Endodermal cell (in vitro differentiated cells): ENCODE data around the gene MMRN2. TPM values are rescaled to one million over a fixed set of nuclear protein-coding genes. Genes with fewer than 3 reads are reported as not detected.

ENCODE experiments used
- DNase-seq: peaks from one replicate; pipeline ENCODE4 v3.0.0-alpha.2; 2017
- H3K27ac ChIP-seq: 2 replicates; pipeline ENCODE4 v1.5.1; 2013; ENCODE audit warnings: mild to moderate bottlenecking, low read depth, low read length, moderate library complexity
- H3K27me3 ChIP-seq: 2 replicates; pipeline ENCODE4 v1.6.1; 2013; ENCODE audit warnings: mild to moderate bottlenecking, low read length, moderate library complexity; ENCODE audit not compliant: insufficient read depth, control insufficient read depth, poor library complexity, severe bottlenecking
- H3K36me3 ChIP-seq: 2 replicates; pipeline ENCODE4 v1.7.0; 2013; ENCODE audit warnings: mild to moderate bottlenecking, low read length, moderate library complexity; ENCODE audit not compliant: control insufficient read depth, insufficient read depth
- H3K4me1 ChIP-seq: one replicate; pipeline ENCODE4 v1.7.0; 2013; ENCODE audit warnings: low read length; ENCODE audit not compliant: control insufficient read depth, insufficient read depth
- H3K4me3 ChIP-seq: 2 replicates; pipeline ENCODE4 v1.5.1; 2013; ENCODE audit warnings: mild to moderate bottlenecking, low read length, moderate library complexity
- H3K9ac ChIP-seq: 2 replicates; pipeline ENCODE4 v1.6.1; 2013; ENCODE audit warnings: mild to moderate bottlenecking, low read length, moderate library complexity; ENCODE audit not compliant: poor library complexity, severe bottlenecking; ENCODE audit errors: extremely low read depth
- H3K9me3 ChIP-seq: 2 replicates; pipeline ENCODE4 v1.6.1; 2013; ENCODE audit warnings: mild to moderate bottlenecking, low read length, moderate library complexity; ENCODE audit not compliant: control insufficient read depth
- H3K27ac Mint-ChIP-seq: 2 replicates; pipeline ENCODE4 v1.8.0; 2020; ENCODE audit warnings: mixed read lengths
- H3K27me3 Mint-ChIP-seq: 2 replicates; pipeline ENCODE4 v1.8.0; 2021; ENCODE audit warnings: mild to moderate bottlenecking, mixed read lengths; ENCODE audit not compliant: insufficient read depth
- H3K36me3 Mint-ChIP-seq: 2 replicates; pipeline ENCODE4 v1.8.0; 2020; ENCODE audit warnings: low read depth, mixed read lengths
- H3K4me1 Mint-ChIP-seq: 2 replicates; pipeline ENCODE4 v1.8.0; 2020; ENCODE audit warnings: mixed read lengths
- H3K4me3 Mint-ChIP-seq: 2 replicates; pipeline ENCODE4 v1.8.0; 2020; ENCODE audit warnings: mild to moderate bottlenecking, moderate library complexity, mixed read lengths
- H3K9me3 Mint-ChIP-seq: 2 replicates; pipeline ENCODE4 v1.8.0; 2020; ENCODE audit warnings: mild to moderate bottlenecking, mixed read lengths
- CTCF ChIP-seq: fragments of 200-600 bp; sonication (generic); conservative IDR thresholded peaks from 2 replicates; pipeline ENCODE4 v1.5.0; 2021; ENCODE audit warnings: antibody characterized with exemption, mild to moderate bottlenecking
- WGBS, 2 experiments: methylation state at CpG; one replicate each; pipeline versions ENCODE4 v1.1.5 to v1.1.7; 2013; ENCODE audit warnings: missing lambda C conversion rate in 2 of 2, mixed read lengths in 1 of 2; ENCODE audit not compliant: insufficient coverage in 1 of 2, insufficient read length in 1 of 2; 5-methylcytosine and 5-hydroxymethylcytosine counted together
- total RNA-seq, 2 donors: library from RNA; stranded (reverse); fragmentation: NEBNext Ultra II Directional in 1 of 2; extraction: Animal tissue kit (Norgen Biotek cat#: 25700) in 1 of 2; gene quantifications; 2 replicates in 1 of 2; 3 replicates in 1 of 2; pipeline ENCODE4 v1.2.1, GENCODE V29; 2021

The MMRN2 gene
- total RNA-seq, 2 donors from 2014 or later: 1.00 to 1.3 TPM

GRCh38 chr10:86899132-86899531, 58.3 kb downstream of the MMRN2 start:
- H3K9ac ChIP-seq: no peak overlapping the region
- WGBS, 2 experiments: 60 to 71% methylated on average over 5 to 6 of the region's 6 CpGs
- H3K36me3 Mint-ChIP-seq: peaks cover 53% of the 10 kb centered on the region

GRCh38 chr10:86898511-86898910, 58.9 kb downstream of the MMRN2 start:
- no peak overlapping the region for H3K27ac Mint-ChIP-seq

More at GRCh38 chr10:86899132-86899531, 58.3 kb downstream of the MMRN2 start:
- Histone ChIP-seq H3K9me3 (no peaks in the 10 kb centered on the region), H3K36me3 (peaks cover 50% of the 10 kb centered on the region), H3K27ac (peak overlapping the region; percentile 20), H3K27me3 (no peaks in the 10 kb centered on the region), H3K4me3 (no peak overlapping the region), H3K4me1 (no peaks in the 10 kb centered on the region)
- Mint-ChIP-seq H3K4me1 (peaks cover 7% of the 10 kb centered on the region), H3K9me3 (no peaks in the 10 kb centered on the region), H3K27me3 (no peaks in the 10 kb centered on the region), H3K4me3 (no peak overlapping the region), H3K27ac (no peak overlapping the region)
- DNase-seq: peak; percentile 63
- TF ChIP-seq CTCF: no peak

DNA sequence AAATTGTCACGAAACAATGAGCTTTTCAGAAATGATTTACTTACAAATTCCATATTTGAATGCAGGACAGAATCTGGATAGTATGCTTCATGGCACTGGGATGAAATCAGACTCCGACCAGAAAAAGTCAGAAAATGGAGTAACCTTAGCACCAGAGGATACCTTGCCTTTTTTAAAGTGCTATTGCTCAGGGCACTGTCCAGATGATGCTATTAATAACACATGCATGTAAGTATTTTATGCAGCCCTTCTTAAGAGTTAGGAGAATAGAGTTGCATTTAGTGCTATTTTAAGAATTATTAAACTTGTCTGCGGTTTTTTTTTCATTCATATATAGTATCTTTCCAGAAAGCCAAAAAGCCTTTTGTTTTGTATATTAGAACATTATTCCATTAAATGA, 67.4 kb downstream of the MMRN2 start:
- DNase-seq: no peak
- Histone ChIP-seq H3K9ac (no peak overlapping the region), H3K9me3 (no peaks in the 10 kb centered on the region), H3K27ac (no peak overlapping the region), H3K36me3 (peaks cover 74% of the 10 kb centered on the region), H3K4me1 (no peaks in the 10 kb centered on the region), H3K27me3 (no peaks in the 10 kb centered on the region), H3K4me3 (no peak overlapping the region)
- H3K4me3 Mint-ChIP-seq: no peak overlapping the region
- H3K9me3 Mint-ChIP-seq: no peaks in the 10 kb centered on the region
- no peak overlapping the region for H3K27ac Mint-ChIP-seq
- peaks cover 48% of the 10 kb centered on the region for H3K36me3 Mint-ChIP-seq
- WGBS, 2 experiments: 75 to 100% methylated on average over 1 to 2 of the region's 3 CpGs
- no peak for TF ChIP-seq CTCF
- H3K4me1 Mint-ChIP-seq: peaks cover 8% of the 10 kb centered on the region
- no peaks in the 10 kb centered on the region for H3K27me3 Mint-ChIP-seq

More at GRCh38 chr10:86898511-86898910, 58.9 kb downstream of the MMRN2 start:
- peaks cover 52% of the 10 kb centered on the region for H3K36me3 Mint-ChIP-seq
- H3K4me1 ChIP-seq: no peaks in the 10 kb centered on the region
- H3K27ac ChIP-seq: no peak overlapping the region
- H3K27me3 ChIP-seq: no peaks in the 10 kb centered on the region
- H3K4me3 ChIP-seq: no peak overlapping the region
- H3K4me1 Mint-ChIP-seq: peaks cover 7% of the 10 kb centered on the region
- H3K36me3 ChIP-seq: peaks cover 54% of the 10 kb centered on the region
- H3K9me3 ChIP-seq: no peaks in the 10 kb centered on the region
- whole genome bisulfite sequencing, 2 experiments: 87 to 95% methylated on average over 4 of the region's 4 CpGs
- TF ChIP-seq CTCF: no peak
- no peaks in the 10 kb centered on the region for H3K9me3 Mint-ChIP-seq
- DNase-seq: no peak
- H3K4me3 Mint-ChIP-seq: no peak overlapping the region
- no peaks in the 10 kb centered on the region for H3K27me3 Mint-ChIP-seq
- H3K9ac ChIP-seq: no peak overlapping the region
